Mucosa of rectum (tissue), 2 donors: Measurements from ENCODE around the gene GAS6.

Experiments
- H3K27ac ChIP-seq, 2 donors: one replicate each; pipeline ENCODE4 v1.7.0; 2013; ENCODE audit warnings: inconsistent platforms in 2 of 2, low read depth in 2 of 2, low read length in 2 of 2
- H3K27me3 ChIP-seq, 2 donors: one replicate each; pipeline ENCODE4 v1.7.0; 2013; ENCODE audit warnings: low read length in 2 of 2; ENCODE audit not compliant: control insufficient read depth in 2 of 2, insufficient read depth in 2 of 2
- H3K36me3 ChIP-seq, 2 donors: one replicate each; pipeline ENCODE4 v1.7.0; 2013; ENCODE audit warnings: low read length in 2 of 2; ENCODE audit not compliant: control insufficient read depth in 2 of 2, insufficient read depth in 2 of 2
- H3K4me1 ChIP-seq, 2 donors: one replicate each; pipeline ENCODE4 v1.7.0; 2013; ENCODE audit warnings: low read length in 2 of 2, mild to moderate bottlenecking in 1 of 2; ENCODE audit not compliant: control insufficient read depth in 2 of 2, insufficient read depth in 2 of 2
- H3K4me3 ChIP-seq, 2 donors: one replicate each; pipeline ENCODE4 v1.7.0; 2013; ENCODE audit warnings: low read length in 2 of 2
- H3K9ac ChIP-seq, 2 donors: one replicate each; pipeline ENCODE4 v1.7.0; 2013; ENCODE audit warnings: low read length in 2 of 2, low read depth in 1 of 2, mild to moderate bottlenecking in 1 of 2
- H3K9me3 ChIP-seq, 2 donors: one replicate each; pipeline ENCODE4 v1.7.0; 2013; ENCODE audit warnings: low read length in 2 of 2; ENCODE audit not compliant: control insufficient read depth in 2 of 2
- donor health status: healthy.
- donor health status: Normal muscosa, but diverticular disease.

GAS6 gene

DNA sequence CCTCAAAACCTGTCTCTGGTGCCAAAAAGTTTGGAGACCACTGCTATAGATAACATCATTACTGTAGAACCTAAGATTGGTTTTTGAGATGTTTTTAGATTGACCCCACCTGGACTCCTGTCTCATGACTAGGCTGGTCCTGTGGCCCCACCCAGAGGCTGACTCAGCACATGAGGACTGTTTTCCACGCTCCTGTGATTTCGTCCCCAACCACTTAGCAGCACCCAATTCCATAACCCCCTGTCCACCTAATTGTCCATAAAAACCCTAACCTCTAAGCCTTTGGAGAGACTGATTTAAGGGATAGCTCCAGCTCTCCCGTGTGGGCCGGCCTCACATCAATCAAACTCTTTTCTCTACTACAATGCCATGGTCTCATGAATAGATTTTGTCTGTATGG, 25.6 kb upstream of the GAS6 start:
- peaks cover 0 to 1% of the 10 kb centered on the region in 2 donors for H3K27me3 ChIP-seq
- no peak overlapping the region for H3K4me3 ChIP-seq
- H3K36me3 ChIP-seq, result no peaks in the 10 kb centered on the region
- no peak overlapping the region for H3K27ac ChIP-seq
- no peaks in the 10 kb centered on the region for H3K9me3 ChIP-seq
- no peak overlapping the region for H3K9ac ChIP-seq
- no peaks in the 10 kb centered on the region for H3K4me1 ChIP-seq

DNA sequence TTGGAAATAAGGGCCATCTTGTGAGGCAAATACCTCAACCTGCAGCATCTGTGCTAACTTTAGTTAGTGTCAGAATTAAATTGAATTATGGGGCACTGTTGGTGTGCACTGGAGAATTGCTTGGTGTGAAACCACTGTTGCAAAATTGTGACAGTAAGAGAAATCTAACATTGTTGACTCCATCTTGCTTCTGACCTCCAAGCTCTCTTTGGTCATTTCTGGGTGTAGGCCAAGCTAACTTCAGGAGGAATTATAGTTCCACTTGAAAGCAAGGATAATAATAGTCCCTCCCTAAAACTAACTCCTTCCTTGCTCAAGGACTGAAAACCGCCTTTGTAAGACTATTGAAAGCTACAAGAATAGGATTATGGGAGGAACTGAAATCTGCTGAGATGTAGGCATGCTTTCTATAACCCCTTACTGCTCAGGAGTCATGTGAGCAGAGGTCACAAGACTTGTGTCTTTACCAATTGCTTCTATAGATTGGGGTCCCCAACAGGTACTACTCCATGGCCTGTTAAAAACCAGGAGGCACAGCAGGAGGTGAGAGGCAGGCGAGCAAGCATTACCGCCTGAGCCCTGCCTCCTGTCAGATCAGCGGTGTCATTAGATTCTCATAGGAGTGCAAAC, 24.9 kb upstream of the GAS6 start:
- Histone ChIP-seq H3K4me3 (no peak overlapping the region), H3K9ac (no peak overlapping the region), H3K36me3 (no peaks in the 10 kb centered on the region), H3K27me3 (peaks cover 0 to 1% of the 10 kb centered on the region in 2 donors), H3K9me3 (no peaks in the 10 kb centered on the region), H3K27ac (no peak overlapping the region), H3K4me1 (no peaks in the 10 kb centered on the region)

DNA sequence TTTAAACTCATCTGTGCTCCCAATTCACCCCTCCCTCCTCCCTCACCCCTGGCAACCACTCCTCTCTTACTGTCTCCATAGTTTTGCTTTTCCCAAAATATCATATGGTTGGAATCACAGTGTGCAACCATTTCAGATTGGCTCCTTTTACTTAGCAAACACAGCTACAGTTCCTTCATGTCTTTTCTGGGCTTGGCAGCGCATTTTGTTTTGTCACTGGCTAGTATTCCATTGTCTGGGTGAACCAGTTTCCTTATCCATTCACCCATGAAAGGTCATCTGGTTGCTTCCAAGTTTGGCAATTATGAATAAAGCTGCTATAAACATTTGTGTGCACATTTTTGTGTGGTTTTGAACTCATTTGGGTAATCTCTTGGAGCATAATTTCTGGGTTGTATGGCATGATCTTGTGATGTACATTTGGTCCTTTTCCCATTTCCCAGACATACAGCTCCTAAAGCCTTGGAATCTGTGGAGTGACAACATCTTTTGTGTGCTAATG, 23.9 kb upstream of the GAS6 start:
- no peak overlapping the region for H3K9ac ChIP-seq
- no peaks in the 10 kb centered on the region for H3K9me3 ChIP-seq
- H3K4me1 ChIP-seq, result no peaks in the 10 kb centered on the region
- no peak overlapping the region for H3K4me3 ChIP-seq
- no peak overlapping the region for H3K27ac ChIP-seq
- H3K36me3 ChIP-seq, result no peaks in the 10 kb centered on the region
- H3K27me3 ChIP-seq, result peaks cover 0 to 1% of the 10 kb centered on the region in 2 donors

DNA sequence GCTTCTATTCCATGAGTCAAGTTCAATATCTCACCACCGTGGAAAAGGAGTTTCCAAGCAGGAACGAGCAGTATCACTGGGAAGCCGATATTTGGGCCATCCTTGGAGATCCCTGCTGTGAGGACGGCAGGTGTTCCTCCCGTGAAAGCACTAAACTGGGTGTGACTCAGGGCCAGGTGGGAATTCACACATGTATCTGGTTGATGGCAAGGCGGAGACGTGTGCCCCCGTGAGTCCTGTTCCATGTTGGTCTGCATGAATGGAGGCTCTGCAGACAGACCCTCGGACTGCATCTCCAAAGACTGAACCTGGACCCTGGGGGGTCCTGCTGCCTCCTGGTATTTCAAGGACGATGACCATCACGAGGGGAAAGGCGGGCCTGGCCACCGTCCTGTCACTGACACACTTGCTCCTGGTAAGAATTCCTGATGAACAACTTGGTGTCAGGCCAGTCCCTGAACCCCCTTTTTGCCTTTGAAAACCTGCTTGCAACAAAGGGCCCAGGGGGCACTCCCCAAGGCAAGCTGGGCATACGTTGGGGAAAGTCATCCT, 22.8 kb upstream of the GAS6 start:
- peaks cover 0 to 1% of the 10 kb centered on the region in 2 donors for H3K27me3 ChIP-seq
- no peak overlapping the region for H3K27ac ChIP-seq
- H3K9me3 ChIP-seq, result no peaks in the 10 kb centered on the region
- H3K4me3 ChIP-seq, result no peak overlapping the region
- no peaks in the 10 kb centered on the region for H3K4me1 ChIP-seq
- H3K9ac ChIP-seq, result no peak overlapping the region
- no peaks in the 10 kb centered on the region for H3K36me3 ChIP-seq

DNA sequence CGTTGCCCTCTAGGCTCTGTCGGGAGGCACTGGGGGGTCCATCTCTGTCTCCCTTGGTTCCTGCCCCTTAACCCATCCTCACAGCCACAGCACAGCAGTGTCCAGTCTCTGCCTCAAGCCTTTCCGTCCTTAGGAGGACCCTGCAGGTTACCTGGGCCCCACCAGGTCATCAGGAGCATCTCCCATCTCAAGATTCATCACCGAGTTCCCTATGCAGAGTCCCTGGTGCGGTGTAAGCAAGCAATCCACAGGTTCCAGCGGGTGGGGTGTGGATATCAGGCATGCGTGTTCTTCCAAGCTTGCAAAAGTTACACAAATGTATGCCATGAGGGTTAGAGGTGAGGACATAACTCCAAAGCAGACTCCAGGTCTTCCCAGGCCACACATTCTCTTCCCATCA, 20.9 kb upstream of the GAS6 start:
- H3K27me3 ChIP-seq, result peaks cover 0 to 1% of the 10 kb centered on the region in 2 donors
- H3K9ac ChIP-seq, result no peak overlapping the region
- no peak overlapping the region for H3K4me3 ChIP-seq
- H3K27ac ChIP-seq, result no peak overlapping the region
- H3K4me1 ChIP-seq, result no peaks in the 10 kb centered on the region
- no peaks in the 10 kb centered on the region for H3K9me3 ChIP-seq
- no peaks in the 10 kb centered on the region for H3K36me3 ChIP-seq

DNA sequence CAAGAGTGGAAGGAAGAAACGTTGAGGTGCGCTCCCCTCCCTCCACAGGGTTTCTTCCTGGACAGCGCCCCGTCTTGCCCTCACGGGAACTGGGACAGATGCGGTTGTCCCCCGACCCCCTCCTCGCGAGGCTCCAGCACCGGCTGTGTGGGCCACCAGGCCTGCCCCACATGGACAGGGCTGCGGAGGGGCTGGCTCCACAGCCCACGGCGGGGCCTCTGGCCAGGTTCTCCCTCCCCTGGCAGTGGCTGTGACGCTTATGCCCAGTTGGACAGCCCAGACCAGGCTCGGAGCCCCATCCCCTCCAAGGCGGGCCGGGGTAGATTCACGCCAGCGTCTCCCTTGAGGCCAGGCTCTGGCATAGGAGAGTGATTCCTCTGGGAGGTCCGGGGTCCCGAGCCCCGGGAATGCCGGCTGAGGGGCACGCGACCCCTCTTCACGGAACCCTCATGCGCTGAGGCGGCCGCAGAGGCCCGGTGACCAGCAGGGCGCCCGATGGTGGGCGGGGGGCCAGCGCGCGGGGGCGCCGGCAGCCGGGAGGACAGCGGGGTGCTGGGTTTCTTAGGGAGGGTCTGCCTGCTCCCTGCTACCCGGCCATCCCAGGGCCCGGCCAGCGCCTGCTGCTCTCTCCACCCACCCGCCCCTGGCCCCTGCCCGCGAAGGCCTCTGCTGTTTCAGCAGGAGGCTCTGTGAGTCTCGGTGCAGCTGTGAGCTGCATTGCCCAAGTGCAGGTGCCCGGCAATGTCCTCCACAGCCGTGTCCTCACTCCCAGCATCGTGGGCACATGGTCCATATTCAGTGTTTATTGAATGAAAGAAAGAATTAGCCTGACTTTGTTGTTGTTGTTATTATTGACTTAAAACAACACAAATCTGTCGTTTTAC, 20.3 kb upstream of the GAS6 start:
- H3K4me1 ChIP-seq, result no peaks in the 10 kb centered on the region
- H3K36me3 ChIP-seq, result no peaks in the 10 kb centered on the region
- peaks cover 0 to 1% of the 10 kb centered on the region in 2 donors for H3K27me3 ChIP-seq
- H3K27ac ChIP-seq, result no peak overlapping the region
- H3K4me3 ChIP-seq, result no peak overlapping the region
- no peak overlapping the region for H3K9ac ChIP-seq
- no peaks in the 10 kb centered on the region for H3K9me3 ChIP-seq

DNA sequence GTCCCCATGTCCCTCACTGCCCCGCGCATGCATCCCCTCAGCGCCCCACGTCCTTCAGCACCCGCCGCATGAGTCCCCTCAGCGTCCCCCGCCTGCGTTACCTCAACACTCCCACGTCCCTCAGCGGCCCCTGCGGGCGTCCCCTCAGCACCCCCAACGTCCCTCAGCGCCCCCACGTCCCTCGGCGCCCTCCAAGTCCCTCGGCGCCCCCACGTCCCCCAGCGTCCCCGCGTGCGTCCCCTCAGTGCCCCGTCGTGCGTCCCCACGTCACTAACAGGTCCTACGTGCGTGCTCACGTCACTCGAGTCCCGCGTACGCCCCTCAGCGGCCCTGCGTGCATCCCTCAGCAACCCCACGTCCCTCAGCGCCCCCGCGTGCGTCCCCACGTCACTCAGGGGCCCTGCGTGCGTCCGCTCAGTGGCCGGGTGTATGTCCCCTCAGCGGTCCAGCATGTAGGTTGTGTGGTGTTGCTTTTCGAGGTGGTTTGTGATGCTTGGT, 19.5 kb upstream of the GAS6 start:
- Histone ChIP-seq H3K27me3 (peaks cover 0 to 1% of the 10 kb centered on the region in 2 donors), H3K27ac (no peak overlapping the region), H3K9me3 (no peaks in the 10 kb centered on the region), H3K36me3 (no peaks in the 10 kb centered on the region), H3K4me3 (no peak overlapping the region), H3K9ac (no peak overlapping the region), H3K4me1 (no peaks in the 10 kb centered on the region)

DNA sequence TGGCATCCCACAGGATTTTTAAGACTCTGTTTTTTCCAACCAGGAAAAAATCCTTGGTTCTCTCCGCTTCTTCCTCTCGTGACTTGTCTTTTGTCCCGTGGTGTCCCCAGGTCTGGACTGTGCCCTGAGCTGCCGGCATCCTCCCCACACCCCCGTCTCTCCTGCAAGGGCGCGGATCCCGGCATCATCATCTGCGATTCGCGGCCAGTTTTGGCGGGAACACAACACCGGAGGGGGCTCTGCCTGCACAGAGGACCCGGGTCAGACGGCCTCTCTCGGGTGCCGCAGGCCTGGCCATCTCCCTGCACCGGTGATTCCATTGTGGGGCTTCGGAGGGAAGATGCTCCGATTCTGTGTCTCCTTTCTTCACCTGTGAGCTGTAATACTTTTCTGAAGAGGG, 18.8 kb upstream of the GAS6 start:
- H3K9me3 ChIP-seq, result no peaks in the 10 kb centered on the region
- H3K36me3 ChIP-seq, result no peaks in the 10 kb centered on the region
- no peak overlapping the region for H3K27ac ChIP-seq
- no peaks in the 10 kb centered on the region for H3K4me1 ChIP-seq
- no peak overlapping the region for H3K9ac ChIP-seq
- no peak overlapping the region for H3K4me3 ChIP-seq
- H3K27me3 ChIP-seq, result peaks cover 0 to 1% of the 10 kb centered on the region in 2 donors

DNA sequence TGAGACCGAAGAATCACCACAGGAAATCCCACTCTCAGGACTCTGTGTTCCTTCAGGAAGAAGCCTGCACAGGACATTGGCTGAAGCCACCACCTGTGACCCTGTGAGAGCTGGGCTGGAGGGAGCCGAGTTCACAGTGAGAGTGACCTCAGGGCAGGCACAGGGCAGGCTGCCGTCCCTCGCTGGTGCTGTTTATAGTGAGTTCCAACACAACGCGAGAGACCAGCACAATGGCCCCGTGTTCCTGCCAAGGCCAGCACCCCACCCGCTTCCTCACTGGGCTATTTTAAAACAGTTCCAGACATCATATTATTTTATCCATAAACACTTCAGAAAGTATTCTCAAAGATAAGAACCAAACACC, 18.4 kb upstream of the GAS6 start:
- no peaks in the 10 kb centered on the region for H3K36me3 ChIP-seq
- H3K27me3 ChIP-seq, result peaks cover 0 to 1% of the 10 kb centered on the region in 2 donors
- no peak overlapping the region for H3K4me3 ChIP-seq
- no peaks in the 10 kb centered on the region for H3K4me1 ChIP-seq
- H3K9ac ChIP-seq, result no peak overlapping the region
- H3K27ac ChIP-seq, result no peak overlapping the region
- no peaks in the 10 kb centered on the region for H3K9me3 ChIP-seq
